HepG2 (cell line): ENCODE results near the gene CYP2W1. TPM values are rescaled to one million over a fixed set of nuclear protein-coding genes. Genes with fewer than 3 reads are reported as not detected.
A peak's percentile ranks its signal among the peaks of the same experiment; 100 is the strongest.

Experiments
- FOXA1 ChIP-seq, 2 experiments: fragments of 450-650 bp in 1 of 2; sonication (generic) in 1 of 2; formaldehyde crosslinking in 1 of 2; IDR thresholded peaks; 2 replicates each; pipeline versions ENCODE4 v1.4.0 to v1.6.1; 2016 to 2020; ENCODE audit warnings: missing genetic modification reagents in 1 of 2
- FOXJ3 ChIP-seq: sonication (generic); formaldehyde crosslinking; IDR thresholded peaks from 2 replicates; pipeline ENCODE4 v1.4.0; 2020; ENCODE audit warnings: missing genetic modification reagents, mild to moderate bottlenecking, borderline replicate concordance
- HOXA9 ChIP-seq: sonication (generic); formaldehyde crosslinking; IDR thresholded peaks from 2 replicates; pipeline ENCODE4 v1.8.1; 2022; ENCODE audit warnings: missing genetic modification reagents, mild to moderate bottlenecking, moderate library complexity, borderline replicate concordance
- MTF2 ChIP-seq: sonication (generic); formaldehyde crosslinking; IDR thresholded peaks from 2 replicates; pipeline ENCODE4 v1.5.0; 2020; ENCODE audit warnings: missing genetic modification reagents, borderline replicate concordance
- PAXIP1 ChIP-seq: sonication (generic); formaldehyde crosslinking; conservative IDR thresholded peaks from 2 replicates; pipeline ENCODE4 v1.4.0; 2020; ENCODE audit warnings: mild to moderate bottlenecking, missing genetic modification reagents, moderate library complexity
- SPEN ChIP-seq: sonication (generic); formaldehyde crosslinking; IDR thresholded peaks from 2 replicates; pipeline ENCODE4 v1.5.1; 2020; ENCODE audit warnings: low read depth, mild to moderate bottlenecking, missing genetic modification reagents
- THRA ChIP-seq: sonication (generic); formaldehyde crosslinking; IDR thresholded peaks from 2 replicates; pipeline ENCODE4 v1.4.0; 2020; ENCODE audit warnings: missing genetic modification reagents, borderline replicate concordance
- ZNF503 ChIP-seq: sonication (generic); formaldehyde crosslinking; IDR thresholded peaks from 2 replicates; pipeline ENCODE4 v1.4.0; 2020; ENCODE audit warnings: missing genetic modification reagents
- ZNF570 ChIP-seq: sonication (generic); formaldehyde crosslinking; IDR thresholded peaks from 2 replicates; pipeline ENCODE4 v1.4.0; 2020; ENCODE audit warnings: mild to moderate bottlenecking, missing genetic modification reagents, borderline replicate concordance
- polyA plus RNA-seq, 8 experiments: library from polyadenylated mRNA; depleted of rRNA in 3 of 8; stranded (reverse) in 7 of 8; unstranded in 1 of 8; fragments of >200 nt; fragmentation: Illumina TruSeq in 4 of 8; extraction: Trizol in 4 of 8; gene quantifications; 2 replicates each; pipeline versions ENCODE4 v1.2.1 to v1.2.3, GENCODE V29; 2011 to 2016; ENCODE audit warnings: low read depth in 4 of 8, missing spikeins in 1 of 8, mixed read lengths in 1 of 8; ENCODE audit not compliant: insufficient read depth in 1 of 8
- total RNA-seq, 5 experiments: library from RNA; depleted of rRNA; stranded (reverse); fragments of >200 nt; fragmentation: Illumina TruSeq; extraction: Trizol; gene quantifications; 2 replicates each; pipeline ENCODE4 v1.2.3, GENCODE V29; 2016; ENCODE audit warnings: low read depth in 1 of 5
- TF ChIP-seq, protein P1 (sequence below): sonication (generic); formaldehyde crosslinking; IDR thresholded peaks from 2 replicates; pipeline ENCODE4 v1.5.0; 2020; ENCODE audit warnings: mild to moderate bottlenecking, missing genetic modification reagents, borderline replicate concordance

CYP2W1 gene
- total and polyA plus RNA-seq, 2 of the 13 experiments (the other 11 are each of a cell fraction or from before 2014, with no cell fraction given) = 19.5 to 31.7 TPM

GRCh38 chr7:974820-975681 lies 7.9 kb upstream of the CYP2W1 start, which contains the start of gene COX19 (continued):
- TF ChIP-seq FOXA1 (IDR thresholded peaks at IDR 0.05) (no peak), FOXA1 (CRISPR knock-in tag; IDR thresholded peaks at IDR 0.05) (peak; percentile 27; the same call in 1 of the 2 replicates), ZNF503 (CRISPR knock-in tag) (peak; percentile 27; the same call in 1 of the 2 replicates), SPEN (peak; percentile 85), HOXA9 (no peak), THRA (peak; percentile 23; the same call in 1 of the 2 replicates), FOXJ3 (CRISPR knock-in tag) (peak; percentile 45; the same call in 1 of the 2 replicates), ZNF570 (CRISPR knock-in tag) (no peak), PAXIP1 (peak; percentile 37; the same call in 1 of the 2 replicates), MTF2 (CRISPR knock-in tag) (no peak)
- TF ChIP-seq, protein P1, sequence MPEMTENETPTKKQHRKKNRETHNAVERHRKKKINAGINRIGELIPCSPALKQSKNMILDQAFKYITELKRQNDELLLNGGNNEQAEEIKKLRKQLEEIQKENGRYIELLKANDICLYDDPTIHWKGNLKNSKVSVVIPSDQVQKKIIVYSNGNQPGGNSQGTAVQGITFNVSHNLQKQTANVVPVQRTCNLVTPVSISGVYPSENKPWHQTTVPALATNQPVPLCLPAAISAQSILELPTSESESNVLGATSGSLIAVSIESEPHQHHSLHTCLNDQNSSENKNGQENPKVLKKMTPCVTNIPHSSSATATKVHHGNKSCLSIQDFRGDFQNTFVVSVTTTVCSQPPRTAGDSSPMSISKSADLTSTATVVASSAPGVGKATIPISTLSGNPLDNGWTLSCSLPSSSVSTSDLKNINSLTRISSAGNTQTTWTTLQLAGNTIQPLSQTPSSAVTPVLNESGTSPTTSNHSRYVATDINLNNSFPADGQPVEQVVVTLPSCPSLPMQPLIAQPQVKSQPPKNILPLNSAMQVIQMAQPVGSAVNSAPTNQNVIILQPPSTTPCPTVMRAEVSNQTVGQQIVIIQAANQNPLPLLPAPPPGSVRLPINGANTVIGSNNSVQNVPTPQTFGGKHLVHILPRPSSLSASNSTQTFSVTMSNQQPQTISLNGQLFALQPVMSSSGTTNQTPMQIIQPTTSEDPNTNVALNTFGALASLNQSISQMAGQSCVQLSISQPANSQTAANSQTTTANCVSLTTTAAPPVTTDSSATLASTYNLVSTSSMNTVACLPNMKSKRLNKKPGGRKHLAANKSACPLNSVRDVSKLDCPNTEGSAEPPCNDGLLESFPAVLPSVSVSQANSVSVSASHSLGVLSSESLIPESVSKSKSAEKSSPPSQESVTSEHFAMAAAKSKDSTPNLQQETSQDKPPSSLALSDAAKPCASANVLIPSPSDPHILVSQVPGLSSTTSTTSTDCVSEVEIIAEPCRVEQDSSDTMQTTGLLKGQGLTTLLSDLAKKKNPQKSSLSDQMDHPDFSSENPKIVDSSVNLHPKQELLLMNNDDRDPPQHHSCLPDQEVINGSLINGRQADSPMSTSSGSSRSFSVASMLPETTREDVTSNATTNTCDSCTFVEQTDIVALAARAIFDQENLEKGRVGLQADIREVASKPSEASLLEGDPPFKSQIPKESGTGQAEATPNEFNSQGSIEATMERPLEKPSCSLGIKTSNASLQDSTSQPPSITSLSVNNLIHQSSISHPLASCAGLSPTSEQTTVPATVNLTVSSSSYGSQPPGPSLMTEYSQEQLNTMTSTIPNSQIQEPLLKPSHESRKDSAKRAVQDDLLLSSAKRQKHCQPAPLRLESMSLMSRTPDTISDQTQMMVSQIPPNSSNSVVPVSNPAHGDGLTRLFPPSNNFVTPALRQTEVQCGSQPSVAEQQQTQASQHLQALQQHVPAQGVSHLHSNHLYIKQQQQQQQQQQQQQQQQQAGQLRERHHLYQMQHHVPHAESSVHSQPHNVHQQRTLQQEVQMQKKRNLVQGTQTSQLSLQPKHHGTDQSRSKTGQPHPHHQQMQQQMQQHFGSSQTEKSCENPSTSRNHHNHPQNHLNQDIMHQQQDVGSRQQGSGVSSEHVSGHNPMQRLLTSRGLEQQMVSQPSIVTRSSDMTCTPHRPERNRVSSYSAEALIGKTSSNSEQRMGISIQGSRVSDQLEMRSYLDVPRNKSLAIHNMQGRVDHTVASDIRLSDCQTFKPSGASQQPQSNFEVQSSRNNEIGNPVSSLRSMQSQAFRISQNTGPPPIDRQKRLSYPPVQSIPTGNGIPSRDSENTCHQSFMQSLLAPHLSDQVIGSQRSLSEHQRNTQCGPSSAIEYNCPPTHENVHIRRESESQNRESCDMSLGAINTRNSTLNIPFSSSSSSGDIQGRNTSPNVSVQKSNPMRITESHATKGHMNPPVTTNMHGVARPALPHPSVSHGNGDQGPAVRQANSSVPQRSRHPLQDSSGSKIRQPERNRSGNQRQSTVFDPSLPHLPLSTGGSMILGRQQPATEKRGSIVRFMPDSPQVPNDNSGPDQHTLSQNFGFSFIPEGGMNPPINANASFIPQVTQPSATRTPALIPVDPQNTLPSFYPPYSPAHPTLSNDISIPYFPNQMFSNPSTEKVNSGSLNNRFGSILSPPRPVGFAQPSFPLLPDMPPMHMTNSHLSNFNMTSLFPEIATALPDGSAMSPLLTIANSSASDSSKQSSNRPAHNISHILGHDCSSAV (CRISPR knock-in tag) = no peak
